CD4-positive, alpha-beta T cell treated with Interleukin-12 subunit alpha and Interleukin-12 subunit beta, for 1 hour (primary cell): ENCODE results near the gene MXRA5.
"Not testable (repeated sequence)": the region's sequence is repeated elsewhere in the genome, so short reads cannot be mapped to it uniquely, and the experiment has no call there.

Source experiments
- DNase-seq: peaks from one replicate; pipeline ENCODE4 v3.0.0-alpha.2; 2020

The MXRA5 gene

GRCh38 chrX:3320471-3321046 lies 25.9 kb downstream of the MXRA5 start:
- no peak for DNase-seq

GRCh38 chrX:3317191-3317718 lies 29.2 kb downstream of the MXRA5 start:
- no peak for DNase-seq

- no peak for DNase-seq
Measured at GRCh38 chrX:3312109-3312508, 34.3 kb downstream of the MXRA5 start.

- no peak for DNase-seq
Measured at GRCh38 chrX:3307881-3308280, 38.6 kb downstream of the MXRA5 start.

- DNase-seq: no peak
Measured at GRCh38 chrX:3299636-3300035, 46.8 kb downstream of the MXRA5 start.

GRCh38 chrX:3295731-3296130 lies 50.7 kb downstream of the MXRA5 start:
- no peak for DNase-seq

GRCh38 chrX:3293251-3293650 lies 53.2 kb downstream of the MXRA5 start:
- DNase-seq: no peak

- no peak for DNase-seq
Measured at GRCh38 chrX:3290561-3290960, 55.9 kb downstream of the MXRA5 start.

- no peak for DNase-seq
Measured at GRCh38 chrX:3286196-3286945, 60.1 kb downstream of the MXRA5 start.

- no peak for DNase-seq
Measured at GRCh38 chrX:3280706-3281105, 65.7 kb downstream of the MXRA5 start.

GRCh38 chrX:3273668-3274067 lies 72.8 kb downstream of the MXRA5 start:
- not testable (repeated sequence) for DNase-seq

GRCh38 chrX:3271834-3272186 lies 74.6 kb downstream of the MXRA5 start:
- DNase-seq: no peak

- no peak for DNase-seq
Measured at GRCh38 chrX:3271183-3271833, 75.1 kb downstream of the MXRA5 start.

GRCh38 chrX:3268829-3269228 lies 77.6 kb downstream of the MXRA5 start:
- DNase-seq: no peak

GRCh38 chrX:3263681-3264126 lies 82.7 kb downstream of the MXRA5 start:
- no peak for DNase-seq

- no peak for DNase-seq
Measured at GRCh38 chrX:3262901-3263300, 83.6 kb downstream of the MXRA5 start.
